Hepatic stellate cell (primary cell): ENCODE data around the gene ARMC9.

Source experiments
- DNase-seq: peaks from one replicate; pipeline ENCODE4 v3.0.0; 2011; ENCODE audit warnings: low spot score

The ARMC9 gene

DNA sequence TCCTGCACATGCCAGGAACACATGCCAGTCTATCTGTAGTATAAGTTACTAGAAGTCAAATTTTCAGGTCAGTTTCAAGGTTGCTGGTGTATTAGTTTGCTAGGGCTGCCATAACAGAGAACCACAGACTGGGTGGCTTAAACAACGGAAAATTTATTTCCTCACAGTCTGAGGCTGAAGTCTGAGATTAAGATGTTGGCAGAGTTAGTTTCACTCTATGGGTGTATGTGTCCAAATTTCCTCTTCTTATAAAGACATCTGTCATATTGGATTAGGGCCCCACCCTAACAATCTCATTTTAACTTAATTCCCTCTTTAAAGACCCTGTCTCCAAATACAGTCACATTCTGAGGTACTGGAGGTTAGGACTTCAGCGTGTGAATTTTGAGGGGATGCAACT is 223.6 kb downstream of the ARMC9 start:
- DNase-seq, result no peak

DNA sequence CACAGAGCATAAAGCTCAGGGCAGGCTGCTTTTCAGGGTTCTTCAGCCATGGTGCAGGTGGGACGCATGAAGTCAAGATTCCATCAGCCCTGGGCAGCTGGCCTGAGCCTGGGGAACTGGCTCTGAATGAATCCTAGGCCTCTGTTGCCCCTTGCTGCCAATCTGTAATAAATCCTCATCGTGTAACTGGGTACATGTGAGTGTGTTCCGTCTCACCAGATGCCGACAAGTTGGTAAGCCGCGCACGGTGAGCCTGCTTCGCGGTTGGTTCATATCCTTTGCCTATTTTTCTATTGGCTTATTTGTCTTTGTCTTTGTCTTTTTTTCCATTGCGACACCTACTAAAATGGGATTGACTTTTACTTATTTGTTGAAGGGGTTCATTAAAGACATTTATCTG is 224.7 kb downstream of the ARMC9 start:
- no peak for DNase-seq
